ENCODE measurements around the gene SPECC1.

- no peak for TF ChIP-seq CTCF (IDR thresholded peaks at IDR 0.05; ENCODE audit: insufficient read depth, low read length)
- no peak for TF ChIP-seq POLR2AphosphoS5 (IDR thresholded peaks at IDR 0.05; ENCODE audit: low read depth)
- TF ChIP-seq REST (IDR thresholded peaks at IDR 0.05; ENCODE audit: insufficient replicate concordance, low read depth) = no peak
Measured at GRCh38 chr17:20180661-20181060, 171.5 kb downstream of the SPECC1 start.

Data from HL-60 (cell line).